ENCODE measurements around the gene PRPF40A.

The PRPF40A gene

DNA sequence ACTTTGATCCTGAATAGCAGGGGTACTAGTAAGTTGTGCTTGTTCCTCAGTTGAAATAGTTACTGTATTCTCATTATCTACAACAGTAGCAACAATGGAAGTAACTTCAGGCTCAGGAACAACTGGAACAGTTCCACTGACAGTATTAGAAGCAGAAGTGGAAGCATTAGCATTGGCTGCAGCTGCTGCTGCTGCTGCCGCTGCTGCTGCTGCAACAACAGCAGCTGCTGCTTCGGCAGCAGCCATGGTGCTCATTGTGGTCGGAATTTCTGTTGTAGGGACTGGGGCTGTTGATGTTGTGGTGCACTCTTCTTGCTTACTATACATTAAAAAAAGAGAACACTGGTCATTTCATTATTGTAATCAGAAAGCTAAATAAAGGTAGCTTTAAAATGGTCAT is 40.8 kb downstream of the PRPF40A start:
- WGBS, 2 donors (ENCODE audit: extremely low coverage in 2 of 2, insufficient read length in 2 of 2, insufficient replicate concordance in 1 of 2), result no CpG with 5 or more reads among the region's 3 CpGs
- H3K4ac ChIP-seq (ENCODE audit: low read length), result no peak overlapping the region

DNA sequence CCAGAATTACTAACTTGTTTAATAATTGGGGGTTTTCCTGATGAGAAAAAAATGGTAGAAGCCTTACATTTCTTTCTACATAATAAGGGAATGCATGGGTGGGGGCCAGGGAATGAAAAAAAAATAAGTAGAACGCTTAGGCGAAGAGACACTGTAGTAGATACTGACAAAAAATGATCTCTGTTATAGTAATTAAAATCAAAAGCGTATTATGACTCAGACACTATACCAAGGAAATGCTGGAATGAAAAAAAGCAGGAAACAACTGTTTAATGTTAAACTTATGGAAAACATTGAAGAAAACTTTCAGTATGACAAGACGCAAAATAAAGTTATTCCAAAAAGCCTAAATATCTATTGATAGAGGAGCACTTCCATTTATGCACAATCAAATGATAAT is 42.9 kb downstream of the PRPF40A start:
- H3K23ac ChIP-seq (ENCODE audit: low read depth, low read length, poor library complexity), result no peak overlapping the region
- no peak overlapping the region for H2AK5ac ChIP-seq (ENCODE audit: low read depth, low read length)
- H3K27me3 ChIP-seq (ENCODE audit: control insufficient read depth in 3 of 3, insufficient read depth in 3 of 3, low read depth in 1 of 3, low read length in 3 of 3), result no peaks in the 10 kb centered on the region
- no peaks in the 10 kb centered on the region for H3K4me1 ChIP-seq (ENCODE audit: control insufficient read depth in 2 of 2, insufficient read depth in 1 of 2, low read depth in 1 of 2, low read length in 2 of 2)
- no peak for DNase-seq (ENCODE audit: low spot score)
- H2AFZ ChIP-seq (ENCODE audit: low read length), result no peak overlapping the region
- no peak overlapping the region for H2BK5ac ChIP-seq (ENCODE audit: low read length)
- H3K36me3 ChIP-seq (replicated peaks in 1 of 2; ENCODE audit: control insufficient read depth in 2 of 2, insufficient read depth in 2 of 2, low read length in 2 of 2), result peaks cover 14 to 100% of the 10 kb centered on the region in 2 donors
- H3K79me1 ChIP-seq (ENCODE audit: low read depth, low read length), result no peaks in the 10 kb centered on the region
- no peak overlapping the region for H3K18ac ChIP-seq (ENCODE audit: low read length)
- no CpG with 5 or more reads among the region's 4 CpGs for WGBS, 2 donors (ENCODE audit: extremely low coverage in 2 of 2, insufficient read length in 2 of 2, insufficient replicate concordance in 1 of 2)
- H3K9me3 ChIP-seq (replicated peaks in 1 of 2; ENCODE audit: control insufficient read depth in 2 of 2, insufficient read depth in 1 of 2, low read depth in 1 of 2, low read length in 2 of 2), result no peaks in the 10 kb centered on the region
- H3K14ac ChIP-seq (ENCODE audit: low read length), result no peak overlapping the region
- H2BK120ac ChIP-seq (ENCODE audit: low read depth, low read length), result no peak overlapping the region
- no peak overlapping the region for H3K4me3 ChIP-seq (ENCODE audit: low read length in 2 of 2)
- H2BK15ac ChIP-seq (ENCODE audit: low read length), result no peak overlapping the region
- no peak overlapping the region for H4K91ac ChIP-seq (ENCODE audit: low read depth, low read length, poor library complexity)
- H3K4me2 ChIP-seq (ENCODE audit: insufficient read depth, low read length, poor library complexity, severe bottlenecking), result no peak overlapping the region
- no peak overlapping the region for H3K27ac ChIP-seq (replicated peaks; ENCODE audit: low read length)
- H4K8ac ChIP-seq (ENCODE audit: low read depth, low read length), result no peak overlapping the region
- H3K9ac ChIP-seq (ENCODE audit: low read depth, low read length, poor library complexity), result no peak overlapping the region
- no peak overlapping the region for H2BK12ac ChIP-seq (ENCODE audit: low read length)
- no peak overlapping the region for H3K4ac ChIP-seq (ENCODE audit: low read length)

More for the DNA sequence above, 40.8 kb downstream of the PRPF40A start:
- no peak overlapping the region for H3K18ac ChIP-seq (ENCODE audit: low read length)
- H2BK120ac ChIP-seq (ENCODE audit: low read depth, low read length), result no peak overlapping the region
- no peak overlapping the region for H4K91ac ChIP-seq (ENCODE audit: low read depth, low read length, poor library complexity)
- peaks cover 14 to 100% of the 10 kb centered on the region in 2 donors for H3K36me3 ChIP-seq (replicated peaks in 1 of 2; ENCODE audit: control insufficient read depth in 2 of 2, insufficient read depth in 2 of 2, low read length in 2 of 2)
- H3K23ac ChIP-seq (ENCODE audit: low read depth, low read length, poor library complexity), result peak overlapping the region; percentile 91
- H3K79me1 ChIP-seq (ENCODE audit: low read depth, low read length), result no peaks in the 10 kb centered on the region
- H2BK15ac ChIP-seq (ENCODE audit: low read length), result no peak overlapping the region
- H2AFZ ChIP-seq (ENCODE audit: low read length), result no peak overlapping the region
- no peak overlapping the region for H4K8ac ChIP-seq (ENCODE audit: low read depth, low read length)
- H3K4me1 ChIP-seq (ENCODE audit: control insufficient read depth in 2 of 2, insufficient read depth in 1 of 2, low read depth in 1 of 2, low read length in 2 of 2), result no peaks in the 10 kb centered on the region
- H3K9ac ChIP-seq (ENCODE audit: low read depth, low read length, poor library complexity), result no peak overlapping the region
- H2AK5ac ChIP-seq (ENCODE audit: low read depth, low read length), result no peak overlapping the region
- H3K27me3 ChIP-seq (ENCODE audit: control insufficient read depth in 3 of 3, insufficient read depth in 3 of 3, low read depth in 1 of 3, low read length in 3 of 3), result no peaks in the 10 kb centered on the region
- DNase-seq (ENCODE audit: low spot score), result no peak
- no peak overlapping the region for H3K4me2 ChIP-seq (ENCODE audit: insufficient read depth, low read length, poor library complexity, severe bottlenecking)
- no peak overlapping the region for H2BK5ac ChIP-seq (ENCODE audit: low read length)
- no peak overlapping the region for H2BK12ac ChIP-seq (ENCODE audit: low read length)
- H3K14ac ChIP-seq (ENCODE audit: low read length), result no peak overlapping the region
- peaks cover 0 to 7% of the 10 kb centered on the region in 2 donors for H3K9me3 ChIP-seq (replicated peaks in 1 of 2; ENCODE audit: control insufficient read depth in 2 of 2, insufficient read depth in 1 of 2, low read depth in 1 of 2, low read length in 2 of 2)
- no peak overlapping the region for H3K4me3 ChIP-seq (ENCODE audit: low read length in 2 of 2)
- H3K27ac ChIP-seq (replicated peaks; ENCODE audit: low read length), result no peak overlapping the region

DNA sequence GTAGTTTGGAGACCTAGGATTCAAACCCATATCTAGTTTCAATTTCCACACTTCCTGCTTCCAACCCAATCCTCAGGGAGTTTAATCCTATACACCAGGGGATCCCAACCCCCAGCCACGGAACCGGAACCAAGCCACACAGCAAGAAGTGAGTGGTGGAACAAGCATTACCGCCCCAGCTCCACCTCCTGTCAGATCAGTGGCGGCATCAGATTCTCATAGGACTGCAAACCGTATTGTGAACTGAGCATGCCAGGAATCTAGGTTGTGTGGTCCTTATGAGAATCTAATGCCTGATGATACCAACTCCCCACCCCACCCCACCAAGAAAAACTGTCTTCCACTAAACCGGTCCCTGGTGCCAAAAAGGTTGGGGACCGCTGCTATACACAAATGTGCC is 52.5 kb downstream of the PRPF40A start:
- Histone ChIP-seq H2AFZ (ENCODE audit: low read length) (no peak overlapping the region), H3K36me3 (replicated peaks in 1 of 2; ENCODE audit: control insufficient read depth in 2 of 2, insufficient read depth in 2 of 2, low read length in 2 of 2) (peaks cover 13 to 98% of the 10 kb centered on the region in 2 donors)

DNA sequence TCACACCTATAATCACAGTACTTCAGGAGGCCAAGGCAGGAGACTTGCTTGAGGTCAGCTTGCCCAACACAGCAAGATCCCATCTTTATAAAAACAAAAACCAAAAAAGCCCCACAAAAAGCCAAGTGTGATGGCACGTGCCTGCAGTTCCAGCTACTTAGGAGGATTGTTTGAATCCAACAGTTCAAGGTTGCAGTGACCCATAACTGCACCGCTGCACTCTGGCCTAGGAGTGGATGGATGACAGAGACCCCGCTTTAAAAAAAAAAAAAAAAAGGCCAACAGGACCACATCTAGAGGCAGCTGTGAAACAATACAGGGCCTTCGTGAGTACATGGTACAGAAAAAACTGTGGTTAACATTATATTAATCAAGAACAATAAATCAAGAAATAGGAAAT is 56.2 kb downstream of the PRPF40A start:
- no CpG with 5 or more reads among the region's 4 CpGs for WGBS, 2 donors (ENCODE audit: extremely low coverage in 2 of 2, insufficient read length in 2 of 2, insufficient replicate concordance in 1 of 2)
- no peaks in the 10 kb centered on the region for H3K79me1 ChIP-seq (ENCODE audit: low read depth, low read length)
- no peaks in the 10 kb centered on the region for H3K4me1 ChIP-seq (ENCODE audit: control insufficient read depth in 2 of 2, insufficient read depth in 1 of 2, low read depth in 1 of 2, low read length in 2 of 2)

More for the DNA sequence above, 52.5 kb downstream of the PRPF40A start:
- no peaks in the 10 kb centered on the region for H3K79me1 ChIP-seq (ENCODE audit: low read depth, low read length)
- no peak overlapping the region for H3K18ac ChIP-seq (ENCODE audit: low read length)
- no peak overlapping the region for H2BK120ac ChIP-seq (ENCODE audit: low read depth, low read length)
- H3K27ac ChIP-seq (replicated peaks; ENCODE audit: low read length), result no peak overlapping the region
- no peak overlapping the region for H3K9ac ChIP-seq (ENCODE audit: low read depth, low read length, poor library complexity)
- no peak for DNase-seq (ENCODE audit: low spot score)
- H2BK12ac ChIP-seq (ENCODE audit: low read length), result no peak overlapping the region
- H3K4me1 ChIP-seq (ENCODE audit: control insufficient read depth in 2 of 2, insufficient read depth in 1 of 2, low read depth in 1 of 2, low read length in 2 of 2), result no peaks in the 10 kb centered on the region
- H3K23ac ChIP-seq (ENCODE audit: low read depth, low read length, poor library complexity), result no peak overlapping the region
- no peak overlapping the region for H3K4me2 ChIP-seq (ENCODE audit: insufficient read depth, low read length, poor library complexity, severe bottlenecking)
- no peak overlapping the region for H2BK15ac ChIP-seq (ENCODE audit: low read length)
- H4K8ac ChIP-seq (ENCODE audit: low read depth, low read length), result no peak overlapping the region
- no peak overlapping the region for H3K4ac ChIP-seq (ENCODE audit: low read length)
- no peak overlapping the region for H3K4me3 ChIP-seq (ENCODE audit: low read length in 2 of 2)
- H2AK5ac ChIP-seq (ENCODE audit: low read depth, low read length), result no peak overlapping the region
- H3K27me3 ChIP-seq (ENCODE audit: control insufficient read depth in 3 of 3, insufficient read depth in 3 of 3, low read depth in 1 of 3, low read length in 3 of 3), result no peaks in the 10 kb centered on the region
- no peak overlapping the region for H2BK5ac ChIP-seq (ENCODE audit: low read length)
- no peaks in the 10 kb centered on the region for H3K9me3 ChIP-seq (replicated peaks in 1 of 2; ENCODE audit: control insufficient read depth in 2 of 2, insufficient read depth in 1 of 2, low read depth in 1 of 2, low read length in 2 of 2)
- H3K14ac ChIP-seq (ENCODE audit: low read length), result no peak overlapping the region
- no CpG with 5 or more reads among the region's 7 CpGs for WGBS, 2 donors (ENCODE audit: extremely low coverage in 2 of 2, insufficient read length in 2 of 2, insufficient replicate concordance in 1 of 2)
- no peak overlapping the region for H4K91ac ChIP-seq (ENCODE audit: low read depth, low read length, poor library complexity)

More for the DNA sequence above, 56.2 kb downstream of the PRPF40A start:
- Histone ChIP-seq H3K9ac (ENCODE audit: low read depth, low read length, poor library complexity) (no peak overlapping the region), H3K14ac (ENCODE audit: low read length) (no peak overlapping the region), H2BK120ac (ENCODE audit: low read depth, low read length) (no peak overlapping the region), H4K8ac (ENCODE audit: low read depth, low read length) (no peak overlapping the region), H4K91ac (ENCODE audit: low read depth, low read length, poor library complexity) (no peak overlapping the region), H3K36me3 (replicated peaks in 1 of 2; ENCODE audit: control insufficient read depth in 2 of 2, insufficient read depth in 2 of 2, low read length in 2 of 2) (peaks cover 21 to 96% of the 10 kb centered on the region in 2 donors), H3K27me3 (ENCODE audit: control insufficient read depth in 3 of 3, insufficient read depth in 3 of 3, low read depth in 1 of 3, low read length in 3 of 3) (no peaks in the 10 kb centered on the region), H2BK12ac (ENCODE audit: low read length) (no peak overlapping the region), H3K4me3 (ENCODE audit: low read length in 2 of 2) (no peak overlapping the region), H3K27ac (replicated peaks; ENCODE audit: low read length) (no peak overlapping the region), H3K18ac (ENCODE audit: low read length) (no peak overlapping the region), H3K23ac (ENCODE audit: low read depth, low read length, poor library complexity) (no peak overlapping the region), H3K4ac (ENCODE audit: low read length) (no peak overlapping the region), H2AFZ (ENCODE audit: low read length) (no peak overlapping the region), H3K4me2 (ENCODE audit: insufficient read depth, low read length, poor library complexity, severe bottlenecking) (no peak overlapping the region), H2AK5ac (ENCODE audit: low read depth, low read length) (no peak overlapping the region), H2BK5ac (ENCODE audit: low read length) (no peak overlapping the region), H3K9me3 (replicated peaks in 1 of 2; ENCODE audit: control insufficient read depth in 2 of 2, insufficient read depth in 1 of 2, low read depth in 1 of 2, low read length in 2 of 2) (no peaks in the 10 kb centered on the region), H2BK15ac (ENCODE audit: low read length) (no peak overlapping the region)
- DNase-seq (ENCODE audit: low spot score), result no peak
